Panc1 (cell line): ENCODE measurements around the gene VPS52. TPM values are rescaled to one million over a fixed set of nuclear protein-coding genes. Genes with fewer than 3 reads are reported as not detected.

Experiments used
- ATAC-seq: fragments of 200-7000 bp; cut with Tn5 transposase; 2 replicates; pipeline ENCODE4 v1.9.1; 2020; ENCODE audit warnings: mild to moderate bottlenecking, moderate library complexity
- BruUV-seq: library from RNA; stranded (reverse); fragments of 400-500 nt; replicated peaks from 2 replicates; lab custom pipeline; 2021; lab: Mats Ljungman, UMichigan
- CTCF ChIA-PET: fragments of 300-600 bp; sonication (Branson Sonifier 250); formaldehyde crosslinking; loops from one replicate; lab custom pipeline; 2022; ENCODE audit warnings: antibody characterized with exemption; lab: Charles Lee
- POLR2A ChIA-PET: fragments of 300-600 bp; sonication (Branson Sonifier 250); formaldehyde crosslinking; loops from one replicate; lab custom pipeline; 2022; ENCODE audit warnings: antibody characterized with exemption; lab: Charles Lee
- DNase-seq: peaks from one replicate; pipeline ENCODE4 v3.0.0-alpha.2; 2010; ENCODE audit warnings: low read depth, low spot score
- H3K27ac ChIP-seq: 2 replicates; pipeline ENCODE4 v1.5.1; 2011; ENCODE audit warnings: mild to moderate bottlenecking, low read length, inconsistent platforms
- H3K27me3 ChIP-seq: fragments of 200-500 bp; sonication (Bioruptor generic); 2 replicates; pipeline ENCODE4 v1.6.0; 2014; ENCODE audit warnings: low read length, inconsistent platforms; ENCODE audit not compliant: control insufficient read depth, insufficient read depth
- H3K36me3 ChIP-seq: fragments of 200-500 bp; sonication (Bioruptor generic); 2 replicates; pipeline ENCODE4 v1.5.1; 2014; ENCODE audit warnings: inconsistent platforms, mild to moderate bottlenecking, low read length, moderate library complexity; ENCODE audit not compliant: control insufficient read depth, insufficient read depth
- H3K4me1 ChIP-seq: 2 replicates; pipeline ENCODE4 v1.5.1; 2011; ENCODE audit warnings: inconsistent platforms, mild to moderate bottlenecking, low read length, moderate library complexity; ENCODE audit not compliant: control insufficient read depth, insufficient read depth
- H3K4me3 ChIP-seq, 2 experiments: 2 replicates each; pipeline ENCODE4 v1.5.1; 2011 to 2012; ENCODE audit warnings: low read depth in 2 of 2, low read length in 2 of 2, mild to moderate bottlenecking in 2 of 2, inconsistent platforms in 1 of 2, moderate library complexity in 1 of 2
- H3K9me3 ChIP-seq: fragments of 200-500 bp; sonication (Bioruptor generic); 2 replicates; pipeline ENCODE4 v1.5.1; 2014; ENCODE audit warnings: low read depth, mild to moderate bottlenecking, inconsistent platforms, low read length, moderate library complexity; ENCODE audit not compliant: control insufficient read depth, insufficient read depth
- POLR2AphosphoS5 ChIP-seq: IDR thresholded peaks from 2 replicates; pipeline ENCODE4 v1.6.1; 2012; ENCODE audit warnings: mild to moderate bottlenecking, low read depth, low read length, moderate library complexity
- SIN3A ChIP-seq: IDR thresholded peaks from 2 replicates; pipeline ENCODE4 v1.6.1; 2012; ENCODE audit warnings: low read depth, mild to moderate bottlenecking, low read length, moderate library complexity, borderline replicate concordance; ENCODE audit not compliant: insufficient read depth
- TCF7L2 ChIP-seq: IDR thresholded peaks from 2 replicates; pipeline ENCODE4 v1.6.1; 2011; ENCODE audit warnings: mild to moderate bottlenecking, low read depth, low read length, inconsistent platforms
- in situ Hi-C: cut with HindIII; loops from 2 replicates; pipeline ENCODE4 v1.10.0; 2016; ENCODE audit warnings: low sequenced_read_pairs, low pct_unique_long_range_greater_than_20kb
- intact Hi-C: fragments of 100-400 bp; cut with micrococcal nuclease; formaldehyde crosslinking; loops from one replicate; pipeline ENCODE4 v1.10.0; 2022; ENCODE audit not compliant: unreplicated experiment
- total RNA-seq: library from RNA; stranded (reverse); gene quantifications from one replicate; pipeline ENCODE4 v1.2.1, GENCODE V29; 2021; ENCODE audit not compliant: unreplicated experiment
- TF ChIP-seq, protein P1 (sequence below), 2 experiments: IDR thresholded peaks; 2 replicates each; pipeline ENCODE4 v1.6.1; 2011 to 2012; ENCODE audit warnings: low read depth in 2 of 2, control low read depth in 1 of 2, low read length in 1 of 2, mild to moderate bottlenecking in 1 of 2, moderate library complexity in 1 of 2; ENCODE audit not compliant: insufficient read depth in 1 of 2
- TF ChIP-seq, protein P2 (sequence below): fragments of 450-650 bp; IDR thresholded peaks from 2 replicates; pipeline ENCODE4 v1.5.1; 2017; ENCODE audit warnings: mild to moderate bottlenecking

Gene VPS52
- total RNA-seq, 1 experiment from 2014 or later, result 77.7 TPM

DNA sequence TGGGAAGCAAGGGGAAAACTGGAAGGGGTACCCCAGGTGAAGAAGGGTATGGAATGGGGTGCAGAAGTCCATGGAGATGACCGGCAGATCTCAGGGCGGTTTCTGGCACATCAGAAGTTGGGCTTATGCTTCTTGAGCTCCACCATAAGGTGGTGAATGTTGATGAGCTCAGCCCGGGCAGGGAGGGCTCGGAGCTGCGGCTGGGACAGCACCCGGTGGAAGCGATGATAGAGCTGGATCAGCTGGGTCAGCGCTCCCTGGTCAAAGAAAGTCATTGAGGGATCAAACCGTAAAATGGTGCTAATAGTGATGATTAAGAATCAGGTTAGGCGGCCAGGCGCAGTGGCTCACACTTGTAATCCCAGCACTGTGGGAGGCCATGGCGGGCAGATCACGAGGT, 20.9 kb downstream of the VPS52 start:
- Histone ChIP-seq H3K27me3 (no peaks in the 10 kb centered on the region), H3K27ac (peak overlapping the region; percentile 98; the same call in 1 of the 2 replicates), H3K4me3 (no peak overlapping the region), H3K4me1 (peaks cover 14% of the 10 kb centered on the region), H3K36me3 (peaks cover 4% of the 10 kb centered on the region; the same call in 1 of the 2 replicates), H3K9me3 (no peaks in the 10 kb centered on the region)
- TF ChIP-seq, protein P1, sequence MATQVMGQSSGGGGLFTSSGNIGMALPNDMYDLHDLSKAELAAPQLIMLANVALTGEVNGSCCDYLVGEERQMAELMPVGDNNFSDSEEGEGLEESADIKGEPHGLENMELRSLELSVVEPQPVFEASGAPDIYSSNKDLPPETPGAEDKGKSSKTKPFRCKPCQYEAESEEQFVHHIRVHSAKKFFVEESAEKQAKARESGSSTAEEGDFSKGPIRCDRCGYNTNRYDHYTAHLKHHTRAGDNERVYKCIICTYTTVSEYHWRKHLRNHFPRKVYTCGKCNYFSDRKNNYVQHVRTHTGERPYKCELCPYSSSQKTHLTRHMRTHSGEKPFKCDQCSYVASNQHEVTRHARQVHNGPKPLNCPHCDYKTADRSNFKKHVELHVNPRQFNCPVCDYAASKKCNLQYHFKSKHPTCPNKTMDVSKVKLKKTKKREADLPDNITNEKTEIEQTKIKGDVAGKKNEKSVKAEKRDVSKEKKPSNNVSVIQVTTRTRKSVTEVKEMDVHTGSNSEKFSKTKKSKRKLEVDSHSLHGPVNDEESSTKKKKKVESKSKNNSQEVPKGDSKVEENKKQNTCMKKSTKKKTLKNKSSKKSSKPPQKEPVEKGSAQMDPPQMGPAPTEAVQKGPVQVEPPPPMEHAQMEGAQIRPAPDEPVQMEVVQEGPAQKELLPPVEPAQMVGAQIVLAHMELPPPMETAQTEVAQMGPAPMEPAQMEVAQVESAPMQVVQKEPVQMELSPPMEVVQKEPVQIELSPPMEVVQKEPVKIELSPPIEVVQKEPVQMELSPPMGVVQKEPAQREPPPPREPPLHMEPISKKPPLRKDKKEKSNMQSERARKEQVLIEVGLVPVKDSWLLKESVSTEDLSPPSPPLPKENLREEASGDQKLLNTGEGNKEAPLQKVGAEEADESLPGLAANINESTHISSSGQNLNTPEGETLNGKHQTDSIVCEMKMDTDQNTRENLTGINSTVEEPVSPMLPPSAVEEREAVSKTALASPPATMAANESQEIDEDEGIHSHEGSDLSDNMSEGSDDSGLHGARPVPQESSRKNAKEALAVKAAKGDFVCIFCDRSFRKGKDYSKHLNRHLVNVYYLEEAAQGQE (IDR thresholded peaks at IDR 0.05; ENCODE audit: insufficient read depth in 1 of 2, low read depth in 2 of 2, low read length in 1 of 2), result no peak
- no peak for TF ChIP-seq SIN3A
- TF ChIP-seq, protein P2, sequence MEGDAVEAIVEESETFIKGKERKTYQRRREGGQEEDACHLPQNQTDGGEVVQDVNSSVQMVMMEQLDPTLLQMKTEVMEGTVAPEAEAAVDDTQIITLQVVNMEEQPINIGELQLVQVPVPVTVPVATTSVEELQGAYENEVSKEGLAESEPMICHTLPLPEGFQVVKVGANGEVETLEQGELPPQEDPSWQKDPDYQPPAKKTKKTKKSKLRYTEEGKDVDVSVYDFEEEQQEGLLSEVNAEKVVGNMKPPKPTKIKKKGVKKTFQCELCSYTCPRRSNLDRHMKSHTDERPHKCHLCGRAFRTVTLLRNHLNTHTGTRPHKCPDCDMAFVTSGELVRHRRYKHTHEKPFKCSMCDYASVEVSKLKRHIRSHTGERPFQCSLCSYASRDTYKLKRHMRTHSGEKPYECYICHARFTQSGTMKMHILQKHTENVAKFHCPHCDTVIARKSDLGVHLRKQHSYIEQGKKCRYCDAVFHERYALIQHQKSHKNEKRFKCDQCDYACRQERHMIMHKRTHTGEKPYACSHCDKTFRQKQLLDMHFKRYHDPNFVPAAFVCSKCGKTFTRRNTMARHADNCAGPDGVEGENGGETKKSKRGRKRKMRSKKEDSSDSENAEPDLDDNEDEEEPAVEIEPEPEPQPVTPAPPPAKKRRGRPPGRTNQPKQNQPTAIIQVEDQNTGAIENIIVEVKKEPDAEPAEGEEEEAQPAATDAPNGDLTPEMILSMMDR, result no peak
- TF ChIP-seq POLR2AphosphoS5, result no peak
- CTCF ChIA-PET, result no interaction called here
- BruUV-seq, result no TSS peak
- in situ Hi-C loops, result no loop called here
- no peak for ATAC-seq
- DNase-seq, result no peak
- POLR2A ChIA-PET, result interaction anchor here (1.1 to 1.2 kb wide), 2 partner anchors 10 to 279 kb away, joined by 4 read pairs; no protein-coding TSS in a partner anchor
- intact Hi-C loops, result no loop called here

DNA sequence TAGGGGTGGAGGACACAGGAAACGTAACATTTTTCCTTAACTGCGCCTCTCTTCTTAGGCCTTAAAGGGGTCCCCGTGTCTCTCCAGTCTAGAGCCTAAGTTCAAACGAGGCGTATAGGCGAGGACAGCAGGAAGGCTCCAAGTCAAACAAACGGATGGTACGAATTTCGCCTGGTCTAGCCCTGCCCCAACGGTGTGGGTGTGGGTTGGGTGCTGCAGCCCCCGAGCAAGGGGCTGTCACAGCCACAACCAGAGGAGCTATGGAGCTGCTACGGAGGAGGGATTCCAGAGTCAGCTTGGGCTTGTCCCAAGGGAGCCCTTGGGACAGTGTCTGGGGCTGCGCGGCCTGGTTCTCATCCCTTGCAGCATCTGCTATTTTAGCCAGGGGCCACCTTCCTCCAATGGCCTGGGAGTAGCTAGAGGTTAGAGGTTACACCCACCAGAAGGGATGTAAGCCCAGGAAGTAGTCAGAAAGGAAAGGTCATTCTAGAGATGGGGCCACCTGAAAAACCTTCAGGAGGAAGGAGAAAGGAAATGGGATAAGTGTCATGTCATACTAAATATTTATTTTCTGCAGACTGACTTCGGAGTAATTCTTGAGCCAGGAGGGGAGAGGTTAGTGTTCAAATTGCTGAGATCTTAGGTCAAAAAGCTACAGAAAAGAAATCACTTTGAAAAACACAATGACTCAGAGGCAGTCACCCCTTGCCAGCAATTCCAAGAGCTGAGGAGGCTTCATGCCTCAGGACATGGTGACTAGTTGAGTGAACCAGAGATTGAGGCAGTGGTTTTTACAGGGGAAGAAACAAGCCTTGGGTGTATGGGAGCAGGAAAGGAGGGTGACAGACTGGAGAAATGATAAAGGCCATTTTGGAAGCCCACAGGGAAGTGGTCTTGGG, 21.7 kb downstream of the VPS52 start:
- TF ChIP-seq TCF7L2, result no peak
- TF ChIP-seq, protein P2, result no peak
- no peaks in the 10 kb centered on the region for H3K27me3 ChIP-seq
- ChIA-PET CTCF (interaction anchor here (1.9 kb wide), 1 partner anchor 53 kb away, joined by 9 read pairs; no protein-coding TSS in a partner anchor), POLR2A (interaction anchor here (0.5 to 1.1 kb wide), 3 partner anchors 10 to 278 kb away, joined by 3 to 4 read pairs (median 4); no protein-coding TSS in a partner anchor)
- no peaks in the 10 kb centered on the region for H3K9me3 ChIP-seq
- peak overlapping the region; percentile 98 for H3K27ac ChIP-seq
- H3K36me3 ChIP-seq, result peaks cover 4% of the 10 kb centered on the region; the same call in 1 of the 2 replicates
- in situ Hi-C loops (no loop called here), intact Hi-C loops (loop anchor here (2.0 to 10.0 kb wide), 2 partner anchors 131 to 235 kb away; no protein-coding TSS in a partner anchor)
- H3K4me3 ChIP-seq, result peak overlapping the region; percentile 67 to 82
- ATAC-seq (peak; percentile 9), DNase-seq (no peak)
- peaks cover 14% of the 10 kb centered on the region for H3K4me1 ChIP-seq
- TSS peak; percentile 76 for BruUV-seq
